Activated T-cell treated with anti-CD3 and anti-CD28 coated beads, Interleukin-2, amount 50 U/mL, for 4 hours (primary cell): ENCODE measurements around the gene BMP6. TPM values are rescaled to one million over a fixed set of nuclear protein-coding genes. Genes with fewer than 3 reads are reported as not detected.

ENCODE experiments used
- ATAC-seq, 2 donors: fragments of 200-7000 bp; cut with Tn5 transposase; one replicate each; pipeline ENCODE4 v1.10.0; 2021
- DNase-seq: peaks from one replicate; pipeline ENCODE4 v3.0.0-alpha.2; 2020
- H3K27me3 Mint-ChIP-seq: one replicate; pipeline ENCODE4 v1.8.0; 2021; ENCODE audit warnings: low read depth, mixed read lengths
- H3K36me3 Mint-ChIP-seq: one replicate; pipeline ENCODE4 v1.8.0; 2022; ENCODE audit warnings: mixed read lengths; ENCODE audit not compliant: insufficient read depth
- H3K4me1 Mint-ChIP-seq: one replicate; pipeline ENCODE4 v1.8.0; 2021; ENCODE audit warnings: low read depth, mixed read lengths
- H3K4me3 Mint-ChIP-seq: one replicate; pipeline ENCODE4 v1.8.0; 2021; ENCODE audit warnings: mild to moderate bottlenecking, moderate library complexity, mixed read lengths
- H3K9me3 Mint-ChIP-seq: one replicate; pipeline ENCODE4 v1.8.0; 2021; ENCODE audit warnings: mixed read lengths
- total RNA-seq, 3 donors: library from RNA; stranded (reverse); gene quantifications; one replicate each; pipeline ENCODE4 v1.2.1, GENCODE V29; 2021

The BMP6 gene
- total RNA-seq, 3 donors from 2014 or later = not detected

DNA sequence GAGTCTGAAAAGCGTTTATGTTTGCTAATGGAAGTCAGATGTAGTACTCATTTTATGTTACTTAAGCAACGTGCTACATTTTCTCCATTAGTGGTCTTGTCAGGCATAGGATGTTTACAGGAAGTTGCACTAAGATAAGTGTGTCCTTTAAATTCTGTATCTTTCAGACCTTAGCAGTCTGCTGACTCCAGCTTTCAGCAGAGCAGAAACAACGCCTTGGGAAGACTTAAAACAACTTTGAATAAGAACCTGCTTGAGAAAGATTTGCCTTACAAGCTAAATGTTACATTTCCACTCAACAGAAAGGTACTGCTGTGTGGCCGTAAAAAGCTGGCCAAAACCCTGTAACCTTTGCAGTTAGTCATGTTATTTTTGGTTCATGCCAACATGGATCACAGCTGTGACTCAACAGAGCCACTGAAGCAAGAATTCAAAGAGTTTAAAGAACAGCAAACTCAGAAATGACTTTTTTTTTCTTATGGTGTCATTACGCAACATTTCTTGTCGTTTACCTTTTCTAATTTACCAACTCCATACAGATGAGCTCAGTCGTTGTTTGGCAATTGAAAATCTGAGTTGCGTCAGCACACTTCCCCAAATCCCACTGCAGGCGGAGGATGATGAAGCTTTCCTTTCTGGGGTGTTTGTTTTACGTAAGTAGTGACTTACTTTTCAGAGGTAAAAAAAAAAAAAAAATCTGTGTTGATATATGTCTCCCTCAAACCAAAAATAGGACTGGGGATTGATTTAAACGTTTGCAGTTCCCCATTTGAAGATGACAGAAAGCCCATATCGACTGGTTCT lies 27.9 kb upstream of the BMP6 start:
- Mint-ChIP-seq H3K9me3 (no peaks in the 10 kb centered on the region), H3K4me3 (no peak overlapping the region), H3K36me3 (no peaks in the 10 kb centered on the region), H3K27me3 (peaks cover 11% of the 10 kb centered on the region), H3K4me1 (peaks cover 1% of the 10 kb centered on the region)
- no peak for DNase-seq
- ATAC-seq = peak; percentile 34 to 48

DNA sequence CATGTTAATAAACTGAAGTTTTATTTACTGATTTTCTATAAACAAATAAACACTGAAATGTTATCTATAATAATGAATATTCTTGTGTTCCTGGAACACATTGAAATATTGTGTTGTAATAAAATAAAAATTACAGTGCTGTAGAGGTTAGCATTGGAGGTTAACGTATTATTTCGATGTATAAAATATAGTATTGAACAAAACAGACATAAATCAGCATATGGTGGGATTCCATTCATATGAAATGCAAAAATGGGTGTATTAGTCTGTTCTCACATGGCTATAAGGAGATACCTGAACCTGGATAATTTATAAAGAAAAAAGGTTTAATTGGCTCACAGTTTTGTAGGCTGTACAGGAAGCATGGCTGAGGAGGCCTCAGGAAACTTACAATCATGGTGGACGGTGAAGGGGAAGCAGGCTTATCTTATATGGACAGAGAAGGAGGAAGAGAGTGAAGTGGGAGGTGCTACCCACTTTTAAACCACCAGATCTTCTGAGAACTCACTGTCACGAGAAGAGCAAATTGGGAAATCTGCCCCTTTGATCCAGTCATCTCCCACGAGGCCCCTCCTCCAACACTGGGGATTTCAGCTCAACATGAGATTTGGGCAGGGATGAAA lies 24.6 kb upstream of the BMP6 start:
- H3K4me1 Mint-ChIP-seq = peaks cover 1% of the 10 kb centered on the region
- no peak overlapping the region for H3K4me3 Mint-ChIP-seq
- peaks cover 14% of the 10 kb centered on the region for H3K27me3 Mint-ChIP-seq
- DNase-seq (no peak), ATAC-seq (no peak)
- no peaks in the 10 kb centered on the region for H3K36me3 Mint-ChIP-seq
- H3K9me3 Mint-ChIP-seq = no peaks in the 10 kb centered on the region

DNA sequence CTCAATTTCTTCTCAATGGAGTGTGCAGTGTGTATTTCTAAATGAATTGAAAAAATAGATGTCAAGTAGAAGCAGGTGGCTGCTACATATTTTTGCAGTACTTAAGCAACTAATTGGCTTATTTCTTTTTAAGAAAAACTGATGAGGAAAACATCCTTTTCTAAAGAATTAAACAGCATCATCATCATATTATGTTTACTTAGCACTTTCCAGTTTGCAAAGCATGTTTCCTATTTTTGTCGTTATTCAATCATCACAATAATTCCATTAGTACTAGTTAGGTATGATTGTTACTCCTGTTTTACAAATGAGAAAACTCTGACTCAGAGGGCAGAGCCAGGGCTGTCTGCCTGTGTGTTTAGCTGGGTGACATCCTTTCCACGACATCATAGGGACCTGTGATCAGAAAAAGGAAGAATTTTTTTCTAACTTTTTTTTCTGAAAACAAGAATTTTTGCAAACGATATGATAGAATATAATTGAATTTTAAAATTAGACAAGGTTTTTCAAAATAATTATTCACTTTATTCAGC lies 22.7 kb upstream of the BMP6 start:
- ATAC-seq (no peak), DNase-seq (no peak)
- no peaks in the 10 kb centered on the region for H3K9me3 Mint-ChIP-seq
- H3K4me1 Mint-ChIP-seq = no peaks in the 10 kb centered on the region
- no peaks in the 10 kb centered on the region for H3K36me3 Mint-ChIP-seq
- H3K27me3 Mint-ChIP-seq = peaks cover 9% of the 10 kb centered on the region
- H3K4me3 Mint-ChIP-seq = no peak overlapping the region

DNA sequence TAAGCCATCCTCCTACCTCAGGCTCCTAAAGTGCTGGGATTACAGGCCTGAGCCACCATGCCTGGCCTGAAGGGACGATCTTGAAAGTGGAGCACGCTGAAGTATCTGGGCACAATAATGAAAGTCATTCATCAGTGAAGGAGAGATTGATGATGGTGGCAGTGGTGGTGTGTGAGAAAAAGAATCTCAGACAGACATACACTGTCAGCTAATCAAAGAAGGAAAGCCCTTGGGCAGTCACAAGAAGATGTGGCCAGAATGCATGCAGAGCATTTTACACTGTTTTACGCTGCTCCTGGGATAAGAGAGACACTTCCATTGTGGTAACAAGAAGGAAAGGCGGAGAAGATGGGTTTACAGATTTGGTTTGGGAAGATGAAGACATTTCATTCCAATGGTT lies 20.4 kb upstream of the BMP6 start:
- DNase-seq = no peak
- H3K9me3 Mint-ChIP-seq = no peaks in the 10 kb centered on the region
- no peak overlapping the region for H3K4me3 Mint-ChIP-seq
- ATAC-seq = no peak
- no peaks in the 10 kb centered on the region for H3K4me1 Mint-ChIP-seq
- H3K27me3 Mint-ChIP-seq = peaks cover 9% of the 10 kb centered on the region
- no peaks in the 10 kb centered on the region for H3K36me3 Mint-ChIP-seq

DNA sequence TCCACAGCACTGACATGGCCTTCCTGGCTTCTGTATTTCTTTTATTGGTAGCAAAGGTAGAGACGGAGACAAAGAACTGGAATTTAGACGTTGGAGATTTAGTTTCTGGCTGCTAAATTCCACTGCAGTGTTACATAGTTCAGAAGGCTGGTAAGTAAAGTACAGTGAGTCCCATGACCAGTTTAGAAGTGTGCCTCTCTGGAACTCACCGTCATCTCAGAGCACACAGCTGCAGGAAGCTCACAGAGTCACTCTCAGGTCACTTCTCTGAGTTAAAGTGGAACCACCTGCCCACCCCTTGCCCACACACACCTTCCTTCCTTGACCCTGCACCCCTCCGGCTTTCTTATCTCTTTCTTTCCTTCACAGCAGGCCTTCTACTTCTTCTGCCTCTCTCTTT lies 19.6 kb upstream of the BMP6 start:
- DNase-seq (no peak), ATAC-seq (no peak)
- no peaks in the 10 kb centered on the region for H3K4me1 Mint-ChIP-seq
- peaks cover 9% of the 10 kb centered on the region for H3K27me3 Mint-ChIP-seq
- H3K9me3 Mint-ChIP-seq = no peaks in the 10 kb centered on the region
- H3K36me3 Mint-ChIP-seq = no peaks in the 10 kb centered on the region
- H3K4me3 Mint-ChIP-seq = no peak overlapping the region

DNA sequence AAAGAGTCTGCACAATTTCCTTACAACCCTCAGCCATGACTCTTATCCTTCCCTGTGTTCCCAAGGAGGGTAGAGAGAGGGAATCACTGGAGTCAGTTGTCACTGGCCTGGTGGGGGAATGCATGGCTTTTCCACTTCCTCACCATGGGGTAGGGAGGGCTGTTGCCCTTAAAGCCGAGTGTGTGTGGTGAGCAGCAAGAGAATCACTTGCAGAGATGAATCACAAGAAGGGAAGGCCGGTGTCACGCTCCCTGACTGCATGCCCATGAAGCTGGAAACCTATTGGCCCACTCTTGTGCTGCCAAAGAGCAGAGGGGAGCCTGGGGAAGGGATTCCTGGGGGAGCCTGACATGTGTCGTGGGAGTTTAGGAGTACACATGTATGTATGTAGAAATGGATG lies 18.1 kb upstream of the BMP6 start:
- DNase-seq (no peak), ATAC-seq (no peak)
- Mint-ChIP-seq H3K36me3 (no peaks in the 10 kb centered on the region), H3K27me3 (peaks cover 9% of the 10 kb centered on the region), H3K4me3 (no peak overlapping the region), H3K4me1 (no peaks in the 10 kb centered on the region), H3K9me3 (no peaks in the 10 kb centered on the region)

DNA sequence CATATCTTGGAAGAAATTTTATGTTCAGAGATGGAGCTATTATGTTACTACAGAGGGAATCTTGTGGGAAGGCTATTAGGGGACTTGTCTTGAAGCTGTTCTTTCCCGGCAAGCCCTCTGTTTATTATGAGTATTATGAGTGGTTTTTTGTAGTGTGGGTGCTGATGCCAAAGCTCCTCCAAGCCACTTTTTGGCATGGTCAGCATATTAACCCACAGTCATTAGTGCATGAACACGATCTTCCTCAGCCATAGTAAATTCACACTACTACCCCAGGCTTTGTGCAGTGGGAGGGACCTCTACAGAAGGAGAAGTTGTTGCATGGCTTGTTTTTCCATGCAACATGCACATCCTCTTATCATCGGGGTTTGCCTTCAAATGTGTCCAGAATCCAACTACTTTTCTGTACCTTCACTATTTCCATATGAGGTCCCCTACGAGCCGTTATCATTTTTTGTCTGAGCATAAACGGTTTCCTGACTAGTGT lies 6.5 kb upstream of the BMP6 start:
- Mint-ChIP-seq H3K36me3 (peaks cover 2% of the 10 kb centered on the region), H3K9me3 (peaks cover 13% of the 10 kb centered on the region), H3K27me3 (peaks cover 40% of the 10 kb centered on the region), H3K4me1 (no peaks in the 10 kb centered on the region), H3K4me3 (no peak overlapping the region)
- no peak for ATAC-seq
- DNase-seq = no peak

DNA sequence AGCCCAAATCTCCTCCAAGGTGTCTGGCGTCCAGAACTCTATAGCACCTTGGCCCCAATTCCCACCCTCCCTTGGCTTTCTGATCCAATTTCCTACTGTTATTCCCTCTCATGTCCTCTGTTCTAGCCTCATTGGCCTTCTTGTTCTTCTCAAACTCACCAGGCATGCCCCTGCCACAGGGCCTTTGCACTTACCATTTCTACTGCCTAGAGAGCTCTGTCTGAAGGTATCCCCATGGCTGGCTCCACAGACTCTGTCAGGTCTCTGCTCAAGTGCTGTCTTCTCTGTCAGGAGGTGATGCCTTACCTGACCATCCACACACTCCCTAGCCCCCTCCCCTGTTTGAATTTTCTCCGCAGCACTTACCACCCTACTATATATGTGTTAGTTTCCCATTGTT lies 5.6 kb upstream of the BMP6 start:
- DNase-seq (no peak), ATAC-seq (no peak)
- peaks cover 43% of the 10 kb centered on the region for H3K27me3 Mint-ChIP-seq
- H3K36me3 Mint-ChIP-seq = no peaks in the 10 kb centered on the region
- peaks cover under 1% of the 10 kb centered on the region for H3K4me1 Mint-ChIP-seq
- no peak overlapping the region for H3K4me3 Mint-ChIP-seq
- H3K9me3 Mint-ChIP-seq = peaks cover 8% of the 10 kb centered on the region

DNA sequence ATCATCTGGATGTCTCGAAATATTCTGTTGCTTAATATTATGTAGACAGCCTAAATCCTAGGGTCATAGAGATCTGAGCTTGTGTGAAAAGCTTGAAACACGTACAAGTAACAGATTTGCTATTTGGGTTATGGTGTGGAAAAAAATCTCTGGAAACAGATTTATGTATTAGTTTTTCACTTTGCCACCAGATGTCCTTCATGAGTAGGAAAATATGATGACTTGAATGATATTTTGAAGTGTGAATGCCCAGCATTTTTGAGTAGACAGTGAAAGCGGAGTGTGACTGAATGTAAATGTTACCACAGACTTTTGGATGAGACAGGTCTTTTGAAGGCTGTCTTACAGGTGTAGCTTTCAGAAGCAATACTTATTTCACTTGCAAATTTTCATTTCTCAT lies 4.2 kb upstream of the BMP6 start:
- Mint-ChIP-seq H3K9me3 (peaks cover under 1% of the 10 kb centered on the region), H3K4me3 (no peak overlapping the region), H3K36me3 (no peaks in the 10 kb centered on the region), H3K27me3 (peaks cover 48% of the 10 kb centered on the region), H3K4me1 (peaks cover 4% of the 10 kb centered on the region)
- DNase-seq (no peak), ATAC-seq (no peak)

DNA sequence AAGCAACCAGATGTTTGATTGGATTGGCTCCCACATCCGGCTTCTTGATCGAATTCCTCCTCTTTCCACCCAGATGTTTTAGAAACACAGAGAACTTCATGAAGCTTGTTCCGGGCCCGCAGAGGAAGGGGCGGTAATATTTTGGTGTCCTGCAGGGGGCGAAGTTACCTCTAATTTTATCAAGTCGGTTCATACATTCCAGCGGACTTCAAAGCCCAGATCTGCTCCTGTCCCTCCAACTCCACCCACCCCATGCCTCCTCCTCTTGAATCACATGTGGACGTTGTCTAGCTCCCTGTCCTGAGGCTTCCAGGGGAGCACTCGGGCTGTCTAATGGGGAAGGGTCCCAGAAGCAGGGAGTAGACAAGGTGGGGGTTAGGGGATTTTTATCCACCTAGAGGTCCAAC lies 2.9 kb upstream of the BMP6 start:
- Mint-ChIP-seq H3K4me3 (no peak overlapping the region), H3K4me1 (peaks cover 7% of the 10 kb centered on the region), H3K36me3 (no peaks in the 10 kb centered on the region), H3K9me3 (no peaks in the 10 kb centered on the region), H3K27me3 (peaks cover 49% of the 10 kb centered on the region)
- peak; percentile 50 for DNase-seq
- ATAC-seq = peak in 1 of 2 donors; percentile 39

DNA sequence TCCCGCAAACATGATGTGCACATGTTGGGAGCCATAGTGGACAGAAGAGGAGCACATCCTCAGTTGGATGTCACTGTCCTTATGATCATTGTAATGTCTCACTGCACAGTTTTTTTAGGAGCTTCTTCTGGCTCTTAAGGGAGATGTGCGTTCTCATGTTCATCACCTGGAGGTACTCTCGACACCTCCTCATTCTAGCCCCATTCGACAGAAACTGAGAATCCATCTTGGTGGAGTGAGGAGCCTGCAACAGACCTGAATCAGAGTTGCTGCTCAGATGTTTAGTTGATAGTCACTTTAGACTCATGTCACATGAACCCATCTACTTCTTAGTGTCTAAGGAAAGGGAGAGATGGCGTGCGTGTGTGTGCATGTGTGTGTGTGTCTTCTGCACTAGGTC lies 2.3 kb upstream of the BMP6 start:
- Mint-ChIP-seq H3K9me3 (no peaks in the 10 kb centered on the region), H3K4me1 (peaks cover 11% of the 10 kb centered on the region), H3K4me3 (no peak overlapping the region), H3K36me3 (no peaks in the 10 kb centered on the region), H3K27me3 (peaks cover 52% of the 10 kb centered on the region)
- ATAC-seq (no peak), DNase-seq (no peak)

DNA sequence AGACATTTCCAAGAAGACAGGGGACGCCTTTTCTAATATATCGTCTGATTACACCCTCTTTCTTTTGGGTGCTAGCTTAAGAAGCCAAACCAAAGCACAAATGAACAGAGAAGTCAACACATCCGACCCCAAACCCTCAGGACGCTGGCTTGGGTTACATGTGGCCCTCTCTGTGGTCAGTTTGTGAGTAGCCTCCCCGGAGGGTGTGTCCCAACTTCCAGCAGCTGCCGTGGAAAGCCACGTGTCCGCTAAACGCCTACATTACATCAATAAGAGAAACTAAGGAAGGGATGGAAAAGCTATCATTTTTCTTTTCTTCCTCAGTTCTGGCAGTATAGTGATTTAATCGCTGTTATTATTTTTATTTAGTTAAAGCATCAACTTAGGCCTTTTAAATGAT lies 487 bp upstream of the BMP6 start:
- ATAC-seq = no peak

DNA sequence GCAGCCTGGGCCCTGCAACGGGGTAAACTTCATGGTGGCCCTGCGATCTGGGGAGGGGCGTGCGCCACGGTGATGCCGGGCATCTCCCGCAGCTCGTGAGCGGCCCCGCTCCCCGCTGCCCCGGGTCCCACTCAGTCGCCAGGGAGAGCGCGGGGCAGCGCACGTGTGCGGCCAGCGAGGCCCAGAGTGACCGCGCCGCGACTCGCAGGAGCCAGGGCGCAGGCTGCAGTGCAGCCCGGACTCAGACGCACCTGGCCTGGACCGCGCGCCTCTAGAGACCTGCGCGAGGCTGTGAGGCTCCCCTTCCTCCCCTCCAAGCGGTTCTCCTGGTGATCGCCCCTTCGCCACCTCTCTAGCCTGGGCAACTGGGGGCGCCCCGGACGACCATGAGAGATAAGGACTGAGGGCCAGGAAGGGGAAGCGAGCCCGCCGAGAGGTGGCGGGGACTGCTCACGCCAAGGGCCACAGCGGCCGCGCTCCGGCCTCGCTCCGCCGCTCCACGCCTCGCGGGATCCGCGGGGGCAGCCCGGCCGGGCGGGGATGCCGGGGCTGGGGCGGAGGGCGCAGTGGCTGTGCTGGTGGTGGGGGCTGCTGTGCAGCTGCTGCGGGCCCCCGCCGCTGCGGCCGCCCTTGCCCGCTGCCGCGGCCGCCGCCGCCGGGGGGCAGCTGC lies 652 bp downstream of the BMP6 start:
- Mint-ChIP-seq H3K4me3 (peak overlapping the region; percentile 65), H3K4me1 (peaks cover 14% of the 10 kb centered on the region), H3K36me3 (no peaks in the 10 kb centered on the region), H3K27me3 (peaks cover 69% of the 10 kb centered on the region), H3K9me3 (no peaks in the 10 kb centered on the region)
- peak; percentile 18 to 25 for ATAC-seq
- DNase-seq = no peak

More for the DNA sequence above, 487 bp upstream of the BMP6 start:
- Mint-ChIP-seq H3K4me1 (peaks cover 14% of the 10 kb centered on the region), H3K36me3 (no peaks in the 10 kb centered on the region), H3K27me3 (peaks cover 68% of the 10 kb centered on the region), H3K4me3 (peak overlapping the region; percentile 65), H3K9me3 (no peaks in the 10 kb centered on the region)
- DNase-seq = no peak

DNA sequence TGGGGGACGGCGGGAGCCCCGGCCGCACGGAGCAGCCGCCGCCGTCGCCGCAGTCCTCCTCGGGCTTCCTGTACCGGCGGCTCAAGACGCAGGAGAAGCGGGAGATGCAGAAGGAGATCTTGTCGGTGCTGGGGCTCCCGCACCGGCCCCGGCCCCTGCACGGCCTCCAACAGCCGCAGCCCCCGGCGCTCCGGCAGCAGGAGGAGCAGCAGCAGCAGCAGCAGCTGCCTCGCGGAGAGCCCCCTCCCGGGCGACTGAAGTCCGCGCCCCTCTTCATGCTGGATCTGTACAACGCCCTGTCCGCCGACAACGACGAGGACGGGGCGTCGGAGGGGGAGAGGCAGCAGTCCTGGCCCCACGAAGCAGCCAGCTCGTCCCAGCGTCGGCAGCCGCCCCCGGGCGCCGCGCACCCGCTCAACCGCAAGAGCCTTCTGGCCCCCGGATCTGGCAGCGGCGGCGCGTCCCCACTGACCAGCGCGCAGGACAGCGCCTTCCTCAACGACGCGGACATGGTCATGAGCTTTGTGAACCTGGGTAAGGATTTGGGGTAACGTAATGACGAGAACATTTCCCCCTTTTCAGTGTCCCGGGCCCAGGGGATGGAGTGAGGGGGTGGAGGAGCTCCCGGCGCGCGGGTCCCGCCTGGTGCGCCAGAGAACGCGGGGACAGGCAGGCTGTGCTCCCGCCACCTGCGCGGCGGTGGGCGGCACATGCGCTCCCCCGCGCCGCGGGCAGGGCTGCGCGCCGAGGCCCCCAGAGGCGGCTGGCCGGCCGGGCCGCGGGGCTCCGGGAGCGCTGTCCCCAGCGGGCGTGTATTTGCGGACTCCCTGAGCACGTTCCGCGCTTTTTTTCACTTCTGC lies 1.4 kb downstream of the BMP6 start:
- Mint-ChIP-seq H3K4me1 (peaks cover 14% of the 10 kb centered on the region), H3K27me3 (peaks cover 67% of the 10 kb centered on the region), H3K9me3 (no peaks in the 10 kb centered on the region), H3K4me3 (no peak overlapping the region), H3K36me3 (no peaks in the 10 kb centered on the region)
- ATAC-seq (peak; percentile 8 to 17), DNase-seq (no peak)
